Vagina (tissue), 2 donors: Measurements from ENCODE around the gene IFT81. TPM values are rescaled to one million over a fixed set of nuclear protein-coding genes. Genes with fewer than 3 reads are reported as not detected.

Experiments used
- DNase-seq, 2 donors: peaks; one replicate each; pipeline ENCODE4 v3.0.0-alpha.2; 2017; ENCODE audit errors: extremely low spot score in 2 of 2
- H3K27ac ChIP-seq: fragments of 200-600 bp; sonication (generic); one replicate; pipeline ENCODE4 v1.5.1; 2019
- H3K27me3 ChIP-seq: fragments of 200-600 bp; sonication (generic); one replicate; pipeline ENCODE4 v1.5.1; 2019
- H3K36me3 ChIP-seq, 2 donors: fragments of 200-600 bp; sonication (generic); one replicate each; pipeline ENCODE4 v1.5.1; 2017 to 2019
- H3K4me1 ChIP-seq: fragments of 200-600 bp; sonication (generic); one replicate; pipeline ENCODE4 v1.5.1; 2019
- H3K4me3 ChIP-seq, 2 donors: fragments of 200-600 bp; sonication (generic); 1 replicate in 1 of 2; 2 replicates in 1 of 2; pipeline ENCODE4 v1.5.1; 2016 to 2019
- H3K9me3 ChIP-seq: fragments of 200-600 bp; sonication (generic); one replicate; pipeline ENCODE4 v1.5.1; 2019
- POLR2A ChIP-seq, 2 donors: fragments of 450-650 bp; IDR thresholded peaks; one replicate each; pipeline ENCODE4 v1.6.1; 2017; ENCODE audit warnings: antibody characterized with exemption in 2 of 2, mild to moderate bottlenecking in 2 of 2, moderate library complexity in 2 of 2
- POLR2AphosphoS5 ChIP-seq, 2 donors: sonication (generic); formaldehyde crosslinking; IDR thresholded peaks; one replicate each; pipeline ENCODE4 v1.9.0; 2017; ENCODE audit warnings: antibody characterized with exemption in 2 of 2, mild to moderate bottlenecking in 2 of 2, low read depth in 1 of 2; ENCODE audit not compliant: insufficient read depth in 1 of 2
- intact Hi-C: fragments of 100-400 bp; cut with DNase I; formaldehyde crosslinking; loops from one replicate; pipeline ENCODE4 v1.15.1; 2023
- total RNA-seq: library from RNA; depleted of rRNA; stranded (reverse); fragments of >200 nt; gene quantifications from one replicate; pipeline ENCODE4 v1.2.3, GENCODE V29; 2016
- TF ChIP-seq, protein P1 (sequence below), 3 experiments: fragments of 450-650 bp in 2 of 3; fragments of 200-600 bp in 1 of 3; sonication (generic) in 1 of 3; IDR thresholded peaks; one replicate each; pipeline ENCODE4 v1.5.1; 2017 to 2019; ENCODE audit warnings: antibody characterized with exemption in 3 of 3, mild to moderate bottlenecking in 2 of 3, moderate library complexity in 2 of 3

IFT81 gene
- total RNA-seq, 1 donor from 2014 or later = 18.2 TPM

DNA sequence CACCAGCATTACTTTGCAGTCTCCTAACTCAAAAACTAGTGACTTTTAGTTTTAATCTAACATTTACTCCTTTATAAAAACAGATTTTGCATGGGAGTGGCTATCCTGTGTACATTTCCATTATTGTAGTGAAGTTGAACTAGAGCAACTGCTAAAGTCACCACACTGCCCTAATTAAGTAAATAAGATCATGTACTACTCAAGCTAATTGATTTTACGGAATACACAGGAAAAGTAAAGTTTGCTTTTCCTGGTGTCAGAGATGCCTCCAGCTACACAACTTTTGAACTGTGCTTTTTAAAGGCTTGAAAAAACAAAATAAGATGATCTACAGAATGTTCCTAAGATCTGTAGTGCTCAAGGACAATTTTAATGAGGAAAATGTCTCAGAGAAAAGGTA is 106.5 kb downstream of the IFT81 start:
- intact Hi-C loops = no loop called here
- Histone ChIP-seq H3K4me1 (peaks cover 10% of the 10 kb centered on the region), H3K36me3 (no peaks in the 10 kb centered on the region), H3K9me3 (no peaks in the 10 kb centered on the region), H3K27me3 (no peaks in the 10 kb centered on the region), H3K27ac (no peak overlapping the region), H3K4me3 (no peak overlapping the region)
- TF ChIP-seq POLR2AphosphoS5 (IDR thresholded peaks at IDR 0.05; ENCODE audit: insufficient read depth in 1 of 2, low read depth in 1 of 2) (no peak), POLR2A (IDR thresholded peaks at IDR 0.05) (no peak)
- DNase-seq = no peak

DNA sequence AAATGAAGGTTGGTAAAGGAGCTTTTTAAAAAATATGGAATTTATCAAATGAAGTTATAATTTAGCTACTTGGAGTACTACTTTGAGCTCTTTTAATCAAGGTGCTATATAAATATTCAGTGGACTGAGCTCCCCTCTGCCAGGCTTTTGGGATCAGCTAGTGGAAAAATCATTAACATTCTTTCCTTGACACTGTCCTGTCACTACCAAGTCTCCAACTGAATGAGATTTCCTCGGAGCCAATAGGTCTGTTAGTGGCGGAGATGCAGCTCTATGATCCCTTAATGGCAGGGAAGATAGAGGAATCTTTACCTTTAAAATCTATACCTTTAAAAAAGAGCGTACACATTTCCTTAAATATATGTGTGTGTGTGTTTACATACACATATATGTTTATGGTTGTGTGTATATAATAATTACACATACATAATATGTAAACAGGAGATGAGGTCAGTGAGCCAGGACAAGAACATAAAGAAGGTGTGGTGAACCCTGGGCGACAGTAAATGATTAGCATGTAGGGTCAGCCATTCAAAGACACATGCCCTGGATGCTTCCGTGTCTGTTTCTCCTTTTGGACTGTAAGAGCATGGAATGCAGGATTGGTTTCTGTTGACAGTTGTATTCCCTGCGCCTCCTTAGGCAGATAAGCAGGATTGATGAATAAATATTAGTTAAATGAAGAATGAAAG is 109.2 kb downstream of the IFT81 start:
- H3K4me3 ChIP-seq = no peak overlapping the region
- TF ChIP-seq, protein P1, sequence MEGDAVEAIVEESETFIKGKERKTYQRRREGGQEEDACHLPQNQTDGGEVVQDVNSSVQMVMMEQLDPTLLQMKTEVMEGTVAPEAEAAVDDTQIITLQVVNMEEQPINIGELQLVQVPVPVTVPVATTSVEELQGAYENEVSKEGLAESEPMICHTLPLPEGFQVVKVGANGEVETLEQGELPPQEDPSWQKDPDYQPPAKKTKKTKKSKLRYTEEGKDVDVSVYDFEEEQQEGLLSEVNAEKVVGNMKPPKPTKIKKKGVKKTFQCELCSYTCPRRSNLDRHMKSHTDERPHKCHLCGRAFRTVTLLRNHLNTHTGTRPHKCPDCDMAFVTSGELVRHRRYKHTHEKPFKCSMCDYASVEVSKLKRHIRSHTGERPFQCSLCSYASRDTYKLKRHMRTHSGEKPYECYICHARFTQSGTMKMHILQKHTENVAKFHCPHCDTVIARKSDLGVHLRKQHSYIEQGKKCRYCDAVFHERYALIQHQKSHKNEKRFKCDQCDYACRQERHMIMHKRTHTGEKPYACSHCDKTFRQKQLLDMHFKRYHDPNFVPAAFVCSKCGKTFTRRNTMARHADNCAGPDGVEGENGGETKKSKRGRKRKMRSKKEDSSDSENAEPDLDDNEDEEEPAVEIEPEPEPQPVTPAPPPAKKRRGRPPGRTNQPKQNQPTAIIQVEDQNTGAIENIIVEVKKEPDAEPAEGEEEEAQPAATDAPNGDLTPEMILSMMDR (IDR thresholded peaks at IDR 0.05) = no peak
- TF ChIP-seq POLR2AphosphoS5 (IDR thresholded peaks at IDR 0.05; ENCODE audit: insufficient read depth in 1 of 2, low read depth in 1 of 2) = no peak
- peaks cover 7% of the 10 kb centered on the region for H3K4me1 ChIP-seq
- H3K9me3 ChIP-seq = no peaks in the 10 kb centered on the region
- no peaks in the 10 kb centered on the region for H3K27me3 ChIP-seq
- intact Hi-C loops = no loop called here
- DNase-seq = no peak
- no peak overlapping the region for H3K27ac ChIP-seq
- H3K36me3 ChIP-seq = no peaks in the 10 kb centered on the region

DNA sequence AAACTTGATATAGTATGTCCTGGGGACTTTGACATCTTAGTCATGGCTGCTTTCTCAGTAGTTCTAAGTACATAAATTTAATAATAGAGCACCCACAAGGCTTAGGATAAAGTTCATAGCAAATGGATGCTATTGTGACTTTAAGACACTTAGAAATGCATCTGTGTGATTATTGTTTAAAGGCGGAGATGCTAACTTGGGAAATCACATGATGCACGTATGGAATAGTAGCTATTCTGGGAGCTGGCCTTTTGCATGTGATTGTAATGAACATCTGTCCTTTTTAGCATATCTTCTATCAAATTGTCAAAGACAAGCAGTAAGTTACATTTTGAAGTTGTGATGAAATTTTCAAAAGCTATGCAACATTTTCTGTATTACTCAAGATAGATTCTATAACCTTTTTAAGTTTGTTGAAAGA is 110.2 kb downstream of the IFT81 start:
- peaks cover 7% of the 10 kb centered on the region for H3K4me1 ChIP-seq
- no peak for TF ChIP-seq POLR2AphosphoS5 (IDR thresholded peaks at IDR 0.05; ENCODE audit: insufficient read depth in 1 of 2, low read depth in 1 of 2)
- TF ChIP-seq, protein P1 (IDR thresholded peaks at IDR 0.05) = no peak
- no peak for TF ChIP-seq POLR2A (IDR thresholded peaks at IDR 0.05)
- no peak overlapping the region for H3K4me3 ChIP-seq
- no peak for DNase-seq
- H3K27me3 ChIP-seq = no peaks in the 10 kb centered on the region
- H3K9me3 ChIP-seq = no peaks in the 10 kb centered on the region
- H3K36me3 ChIP-seq = no peaks in the 10 kb centered on the region
- H3K27ac ChIP-seq = peak overlapping the region; percentile 3
- intact Hi-C loops = no loop called here

DNA sequence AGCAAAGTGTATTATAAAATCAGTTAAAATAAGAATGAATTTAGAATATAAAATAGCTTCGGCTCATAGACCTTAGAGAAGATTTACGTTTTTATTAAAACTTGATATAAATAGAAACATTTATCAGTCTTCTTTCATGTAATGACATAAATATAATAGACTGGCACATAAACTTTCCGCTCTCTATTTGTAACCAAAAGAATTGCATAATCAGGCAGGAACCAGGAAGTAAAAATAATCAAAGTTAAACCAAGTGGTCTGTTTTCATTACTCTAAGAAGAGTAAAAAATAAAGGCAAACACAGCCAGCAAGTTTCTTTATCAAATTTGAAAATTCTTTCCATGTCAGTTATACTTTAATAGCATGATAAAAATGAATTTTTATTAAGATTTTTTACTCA is 110.6 kb downstream of the IFT81 start:
- DNase-seq = no peak
- peak in 1 of 2 donors; percentile 63 for TF ChIP-seq POLR2AphosphoS5 (IDR thresholded peaks at IDR 0.05; ENCODE audit: insufficient read depth in 1 of 2, low read depth in 1 of 2)
- TF ChIP-seq, protein P1 (IDR thresholded peaks at IDR 0.05) = no peak
- no peaks in the 10 kb centered on the region for H3K9me3 ChIP-seq
- intact Hi-C loops = no loop called here
- H3K27me3 ChIP-seq = no peaks in the 10 kb centered on the region
- H3K36me3 ChIP-seq = no peaks in the 10 kb centered on the region
- H3K27ac ChIP-seq = peak overlapping the region; percentile 16
- H3K4me1 ChIP-seq = peaks cover 7% of the 10 kb centered on the region
- no peak overlapping the region for H3K4me3 ChIP-seq

DNA sequence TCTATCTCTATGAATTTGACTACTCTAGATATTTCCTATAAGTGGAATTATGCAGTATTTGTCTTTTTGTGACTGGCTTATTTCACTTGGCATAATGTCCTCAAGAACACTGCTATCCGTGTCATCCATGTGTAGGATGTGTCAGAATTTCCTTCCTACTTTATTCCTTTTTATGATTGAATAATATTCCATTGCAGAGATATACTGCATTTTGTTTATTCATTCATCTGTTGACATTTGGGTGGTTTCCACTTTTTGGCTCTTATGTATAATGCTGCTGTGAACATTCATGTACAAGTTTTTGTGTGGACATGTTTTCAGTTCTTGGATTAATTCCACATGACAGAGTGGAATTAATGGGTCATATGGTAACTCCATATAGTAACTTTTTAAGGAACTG is 111.2 kb downstream of the IFT81 start:
- Histone ChIP-seq H3K27me3 (no peaks in the 10 kb centered on the region), H3K4me3 (no peak overlapping the region), H3K27ac (peak overlapping the region; percentile 16), H3K9me3 (no peaks in the 10 kb centered on the region), H3K36me3 (no peaks in the 10 kb centered on the region), H3K4me1 (peaks cover 7% of the 10 kb centered on the region)
- no peak for DNase-seq
- intact Hi-C loops = no loop called here
- TF ChIP-seq, protein P1 (IDR thresholded peaks at IDR 0.05) = no peak
- TF ChIP-seq POLR2AphosphoS5 (IDR thresholded peaks at IDR 0.05; ENCODE audit: insufficient read depth in 1 of 2, low read depth in 1 of 2) = no peak
- TF ChIP-seq POLR2A (IDR thresholded peaks at IDR 0.05) = no peak
